Loucy (cell line): Measurements from ENCODE around the gene CELSR1.

Experiments
- H2AFZ ChIP-seq: fragments of 200-600 bp; sonication (generic); 2 replicates; pipeline ENCODE4 v1.6.0; 2016; ENCODE audit warnings: antibody characterized with exemption, mild to moderate bottlenecking, low read length, moderate library complexity
- H3F3A ChIP-seq: fragments of 200-600 bp; 2 replicates; pipeline ENCODE4 v1.6.0; 2016; ENCODE audit warnings: antibody characterized with exemption, low read depth, mild to moderate bottlenecking
- H3K27me3 ChIP-seq: fragments of 200-600 bp; sonication (generic); 2 replicates; pipeline ENCODE4 v1.6.1; 2014; ENCODE audit warnings: low read length, mild to moderate bottlenecking; ENCODE audit not compliant: insufficient read depth, poor library complexity, severe bottlenecking
- H3K36me3 ChIP-seq: fragments of 200-600 bp; sonication (generic); 2 replicates; pipeline ENCODE4 v1.6.1; 2016; ENCODE audit warnings: low read length; ENCODE audit not compliant: insufficient read depth
- H3K4me1 ChIP-seq: fragments of 200-600 bp; sonication (generic); 2 replicates; pipeline ENCODE4 v1.5.1; 2014; ENCODE audit warnings: low read length, mild to moderate bottlenecking; ENCODE audit not compliant: insufficient read depth, poor library complexity, severe bottlenecking
- H3K4me2 ChIP-seq: fragments of 200-600 bp; sonication (generic); 2 replicates; pipeline ENCODE4 v1.6.0; 2014; ENCODE audit warnings: antibody characterized with exemption, low read length, low read depth, mild to moderate bottlenecking; ENCODE audit not compliant: poor library complexity, severe bottlenecking
- H3K4me3 ChIP-seq: fragments of 200-600 bp; sonication (generic); 2 replicates; pipeline ENCODE4 v1.5.1; 2014; ENCODE audit warnings: low read length, mild to moderate bottlenecking, mixed read lengths; ENCODE audit not compliant: poor library complexity, severe bottlenecking
- H3K79me2 ChIP-seq: fragments of 200-600 bp; sonication (generic); 2 replicates; pipeline ENCODE4 v1.6.1; 2014; ENCODE audit warnings: low read length; ENCODE audit not compliant: insufficient read depth
- H3K9ac ChIP-seq: fragments of 200-600 bp; sonication (generic); 2 replicates; pipeline ENCODE4 v1.6.0; 2014; ENCODE audit warnings: mild to moderate bottlenecking, low read depth, low read length, moderate library complexity; ENCODE audit not compliant: poor library complexity, severe bottlenecking
- H3K9me2 ChIP-seq: fragments of 200-600 bp; sonication (generic); replicated peaks from 2 replicates; pipeline ENCODE4 v1.6.1; 2016; ENCODE audit warnings: low read depth, low read length, mixed read lengths
- H3K9me3 ChIP-seq: fragments of 200-600 bp; sonication (generic); 2 replicates; pipeline ENCODE4 v1.6.1; 2014; ENCODE audit warnings: mild to moderate bottlenecking, antibody characterized with exemption, low read length, low read depth; ENCODE audit not compliant: insufficient read depth
- H4K20me1 ChIP-seq: fragments of 200-600 bp; sonication (generic); 2 replicates; pipeline ENCODE4 v1.6.0; 2014; ENCODE audit warnings: antibody characterized with exemption, low read length, mild to moderate bottlenecking; ENCODE audit not compliant: insufficient read depth, poor library complexity, severe bottlenecking
- CTCF ChIP-seq: fragments of 200-600 bp; sonication (generic); conservative IDR thresholded peaks from 2 replicates; pipeline ENCODE4 v1.5.1; 2014; ENCODE audit warnings: mild to moderate bottlenecking, antibody characterized with exemption, low read length
- EZH2phosphoT487 ChIP-seq: fragments of 200-600 bp; IDR thresholded peaks from 2 replicates; pipeline ENCODE4 v1.6.1; 2018; ENCODE audit warnings: antibody characterized with exemption, mild to moderate bottlenecking, moderate library complexity, borderline replicate concordance

Gene CELSR1

GRCh38 chr22:46413725-46414379, 123.6 kb downstream of the CELSR1 start:
- Histone ChIP-seq H3K9ac (no peak overlapping the region), H3K4me2 (no peak overlapping the region), H3K79me2 (no peaks in the 10 kb centered on the region), H3F3A (no peaks in the 10 kb centered on the region), H4K20me1 (no peaks in the 10 kb centered on the region), H3K9me3 (no peaks in the 10 kb centered on the region), H2AFZ (no peak overlapping the region), H3K36me3 (no peaks in the 10 kb centered on the region), H3K4me3 (no peak overlapping the region), H3K4me1 (no peaks in the 10 kb centered on the region), H3K27me3 (no peaks in the 10 kb centered on the region), H3K9me2 (no peaks in the 10 kb centered on the region)
- TF ChIP-seq CTCF (no peak), EZH2phosphoT487 (no peak)

DNA sequence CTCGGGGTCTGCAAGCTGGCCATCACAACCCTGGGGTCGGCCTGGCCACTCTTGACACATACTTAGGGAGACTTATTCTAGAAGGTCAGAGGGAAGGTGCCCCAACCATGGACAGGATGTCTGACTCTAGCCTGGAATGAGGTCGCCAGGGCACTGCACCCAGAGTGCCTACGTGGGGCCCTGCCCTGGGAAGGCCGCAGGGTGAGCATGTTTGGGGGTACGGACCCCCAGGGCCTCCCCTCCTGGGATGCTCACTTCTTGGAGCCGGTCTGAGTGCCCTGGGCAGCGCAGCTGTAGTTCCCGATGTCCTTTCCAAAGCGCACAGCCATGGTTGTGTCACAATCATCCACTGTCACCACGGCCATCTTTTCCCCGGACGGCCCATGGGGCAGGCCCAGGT, 126.1 kb downstream of the CELSR1 start:
- Histone ChIP-seq H3K4me3 (no peak overlapping the region), H3F3A (no peaks in the 10 kb centered on the region), H3K79me2 (no peaks in the 10 kb centered on the region), H3K4me2 (no peak overlapping the region), H3K9me3 (no peaks in the 10 kb centered on the region), H3K36me3 (no peaks in the 10 kb centered on the region), H3K27me3 (no peaks in the 10 kb centered on the region), H3K9ac (no peak overlapping the region), H2AFZ (no peak overlapping the region), H4K20me1 (no peaks in the 10 kb centered on the region), H3K9me2 (no peaks in the 10 kb centered on the region), H3K4me1 (no peaks in the 10 kb centered on the region)
- no peak for TF ChIP-seq EZH2phosphoT487

GRCh38 chr22:46410291-46410808, 127.1 kb downstream of the CELSR1 start:
- no peak overlapping the region for H3K9ac ChIP-seq
- no peak for TF ChIP-seq CTCF
- no peak for TF ChIP-seq EZH2phosphoT487
- H3K4me3 ChIP-seq, result no peak overlapping the region
- H3K79me2 ChIP-seq, result no peaks in the 10 kb centered on the region
- H3K27me3 ChIP-seq, result no peaks in the 10 kb centered on the region
- no peaks in the 10 kb centered on the region for H4K20me1 ChIP-seq
- no peaks in the 10 kb centered on the region for H3K9me3 ChIP-seq
- H3K4me2 ChIP-seq, result no peak overlapping the region
- H3F3A ChIP-seq, result no peaks in the 10 kb centered on the region
- no peaks in the 10 kb centered on the region for H3K36me3 ChIP-seq
- H3K9me2 ChIP-seq, result no peaks in the 10 kb centered on the region
- H2AFZ ChIP-seq, result no peak overlapping the region
- H3K4me1 ChIP-seq, result no peaks in the 10 kb centered on the region
